Peyer's patch (tissue), 4 donors: ENCODE measurements around the gene SLC16A11. TPM values are rescaled to one million over a fixed set of nuclear protein-coding genes. Genes with fewer than 3 reads are reported as not detected.
"Not testable (repeated sequence)": the region's sequence is repeated elsewhere in the genome, so short reads cannot be mapped to it uniquely, and the experiment has no call there.

ENCODE experiments used
- DNase-seq, 3 donors: peaks; one replicate each; pipeline ENCODE4 v3.0.0-alpha.2; 2017 to 2019
- H3K27ac ChIP-seq, 4 donors: fragments of 200-600 bp; sonication (generic); one replicate each; pipeline ENCODE4 v1.5.1; 2016 to 2019
- H3K27me3 ChIP-seq, 2 donors: fragments of 200-600 bp; sonication (generic); one replicate each; pipeline ENCODE4 v1.5.1; 2019
- H3K36me3 ChIP-seq, 3 donors: fragments of 200-600 bp; sonication (generic); one replicate each; pipeline ENCODE4 v1.5.1; 2016 to 2019
- H3K4me1 ChIP-seq, 4 donors: fragments of 200-600 bp; sonication (generic); one replicate each; pipeline ENCODE4 v1.5.1; 2016 to 2019
- H3K4me3 ChIP-seq, 4 donors: fragments of 200-600 bp; sonication (generic); 1 replicate in 3 of 4; 2 replicates in 1 of 4; pipeline ENCODE4 v1.5.1; 2016 to 2019; ENCODE audit warnings: mild to moderate bottlenecking in 1 of 4
- H3K9me3 ChIP-seq, 4 donors: fragments of 200-600 bp; sonication (generic); one replicate each; pipeline ENCODE4 v1.5.1; 2016 to 2019; ENCODE audit warnings: mild to moderate bottlenecking in 1 of 4
- POLR2A ChIP-seq, 2 donors: fragments of 450-650 bp; IDR thresholded peaks; one replicate each; pipeline ENCODE4 v1.5.1; 2017; ENCODE audit warnings: antibody characterized with exemption in 2 of 2, mild to moderate bottlenecking in 2 of 2, moderate library complexity in 2 of 2
- total RNA-seq, 4 donors: library from RNA; depleted of rRNA; stranded (reverse); fragments of >200 nt; gene quantifications; one replicate each; pipeline ENCODE4 v1.1.0, GENCODE V29; 2016
- TF ChIP-seq, protein P1 (sequence below), 6 experiments: fragments of 450-650 bp in 4 of 6; fragments of 200-600 bp in 2 of 6; sonication (generic) in 1 of 6; IDR thresholded peaks; one replicate each; pipeline ENCODE4 v1.5.1; 2017 to 2019; ENCODE audit warnings: antibody characterized with exemption in 6 of 6, mild to moderate bottlenecking in 3 of 6, moderate library complexity in 1 of 6

Gene SLC16A11, protein sequence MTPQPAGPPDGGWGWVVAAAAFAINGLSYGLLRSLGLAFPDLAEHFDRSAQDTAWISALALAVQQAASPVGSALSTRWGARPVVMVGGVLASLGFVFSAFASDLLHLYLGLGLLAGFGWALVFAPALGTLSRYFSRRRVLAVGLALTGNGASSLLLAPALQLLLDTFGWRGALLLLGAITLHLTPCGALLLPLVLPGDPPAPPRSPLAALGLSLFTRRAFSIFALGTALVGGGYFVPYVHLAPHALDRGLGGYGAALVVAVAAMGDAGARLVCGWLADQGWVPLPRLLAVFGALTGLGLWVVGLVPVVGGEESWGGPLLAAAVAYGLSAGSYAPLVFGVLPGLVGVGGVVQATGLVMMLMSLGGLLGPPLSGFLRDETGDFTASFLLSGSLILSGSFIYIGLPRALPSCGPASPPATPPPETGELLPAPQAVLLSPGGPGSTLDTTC
- 1 to 10 TPM in 1 of 4 donors, under 1 TPM in 1, not detected in 2; 0.94 to 1.1 TPM for total RNA-seq

GRCh38 chr17:7043497-7044198, at the start of gene SLC16A11:
Gene SLC16A11 (minus strand): TSS chr17:7044092. CDS start chr17:7043513, 579 bp downstream.
- Histone ChIP-seq H3K36me3 (no peaks in the 10 kb centered on the region), H3K27ac (peak within 1 kb of the TSS in 2 of 4 donors; percentile 17 to 68), H3K27me3 (peaks cover 0 to 6% of the 10 kb centered on the region in 2 donors), H3K9me3 (no peaks in the 10 kb centered on the region), H3K4me3 (peak within 1 kb of the TSS; percentile 26 to 58 (median 54)), H3K4me1 (peaks cover 9 to 48% (median 24%) of the 10 kb centered on the region in 4 donors)
- TF ChIP-seq, protein P1, sequence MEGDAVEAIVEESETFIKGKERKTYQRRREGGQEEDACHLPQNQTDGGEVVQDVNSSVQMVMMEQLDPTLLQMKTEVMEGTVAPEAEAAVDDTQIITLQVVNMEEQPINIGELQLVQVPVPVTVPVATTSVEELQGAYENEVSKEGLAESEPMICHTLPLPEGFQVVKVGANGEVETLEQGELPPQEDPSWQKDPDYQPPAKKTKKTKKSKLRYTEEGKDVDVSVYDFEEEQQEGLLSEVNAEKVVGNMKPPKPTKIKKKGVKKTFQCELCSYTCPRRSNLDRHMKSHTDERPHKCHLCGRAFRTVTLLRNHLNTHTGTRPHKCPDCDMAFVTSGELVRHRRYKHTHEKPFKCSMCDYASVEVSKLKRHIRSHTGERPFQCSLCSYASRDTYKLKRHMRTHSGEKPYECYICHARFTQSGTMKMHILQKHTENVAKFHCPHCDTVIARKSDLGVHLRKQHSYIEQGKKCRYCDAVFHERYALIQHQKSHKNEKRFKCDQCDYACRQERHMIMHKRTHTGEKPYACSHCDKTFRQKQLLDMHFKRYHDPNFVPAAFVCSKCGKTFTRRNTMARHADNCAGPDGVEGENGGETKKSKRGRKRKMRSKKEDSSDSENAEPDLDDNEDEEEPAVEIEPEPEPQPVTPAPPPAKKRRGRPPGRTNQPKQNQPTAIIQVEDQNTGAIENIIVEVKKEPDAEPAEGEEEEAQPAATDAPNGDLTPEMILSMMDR (IDR thresholded peaks at IDR 0.05), result no peak
- TF ChIP-seq POLR2A (IDR thresholded peaks at IDR 0.05), result no peak
- DNase-seq, result peak; percentile 61 to 83 (median 78)

- DNase-seq, result peak in 1 of 3 donors; percentile 36
- H3K36me3 ChIP-seq, H3K4me3 ChIP-seq, H3K9me3 ChIP-seq, H3K4me1 ChIP-seq, H3K27me3 ChIP-seq, H3K27ac ChIP-seq: not testable (repeated sequence)
These were observed 47.6 kb upstream of the SLC16A11 start for GRCh38 chr17:7091311-7092005.

GRCh38 chr17:7089570-7089969, 45.7 kb upstream of the SLC16A11 start:
- not testable (repeated sequence) for H3K4me3 ChIP-seq, H3K4me1 ChIP-seq, H3K27me3 ChIP-seq, H3K27ac ChIP-seq, DNase-seq, H3K36me3 ChIP-seq, H3K9me3 ChIP-seq

DNA sequence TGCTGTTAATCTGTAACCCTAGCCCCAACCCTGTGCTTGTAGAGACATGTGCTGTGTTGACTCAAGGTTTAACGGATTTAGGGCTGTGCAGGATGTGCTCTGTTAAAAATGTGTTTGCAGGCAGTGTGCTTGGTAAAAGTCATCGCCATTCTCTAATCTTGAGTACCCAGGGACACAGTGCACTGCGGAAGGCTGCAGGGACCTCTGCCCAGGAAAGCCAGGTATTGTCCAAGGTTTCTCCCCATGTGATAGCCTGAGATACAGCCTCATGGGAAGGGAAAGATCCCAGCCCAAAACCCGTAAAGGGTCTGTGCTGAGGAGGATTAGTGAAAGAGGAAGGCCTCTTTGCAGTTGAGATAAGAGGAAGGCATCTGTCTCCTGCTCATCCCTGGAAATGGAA, 44.5 kb upstream of the SLC16A11 start:
- not testable (repeated sequence) for DNase-seq, H3K36me3 ChIP-seq, H3K27ac ChIP-seq, H3K4me3 ChIP-seq, H3K27me3 ChIP-seq, H3K9me3 ChIP-seq, H3K4me1 ChIP-seq

GRCh38 chr17:7084088-7084487, 40.2 kb upstream of the SLC16A11 start:
- Histone ChIP-seq H3K4me3 (no peak overlapping the region), H3K27me3 (no peaks in the 10 kb centered on the region), H3K27ac (no peak overlapping the region), H3K36me3 (no peaks in the 10 kb centered on the region), H3K4me1 (no peaks in the 10 kb centered on the region), H3K9me3 (no peaks in the 10 kb centered on the region)
- TF ChIP-seq POLR2A (IDR thresholded peaks at IDR 0.05), result no peak
- TF ChIP-seq, protein P1 (IDR thresholded peaks at IDR 0.05), result no peak
- no peak for DNase-seq

DNA sequence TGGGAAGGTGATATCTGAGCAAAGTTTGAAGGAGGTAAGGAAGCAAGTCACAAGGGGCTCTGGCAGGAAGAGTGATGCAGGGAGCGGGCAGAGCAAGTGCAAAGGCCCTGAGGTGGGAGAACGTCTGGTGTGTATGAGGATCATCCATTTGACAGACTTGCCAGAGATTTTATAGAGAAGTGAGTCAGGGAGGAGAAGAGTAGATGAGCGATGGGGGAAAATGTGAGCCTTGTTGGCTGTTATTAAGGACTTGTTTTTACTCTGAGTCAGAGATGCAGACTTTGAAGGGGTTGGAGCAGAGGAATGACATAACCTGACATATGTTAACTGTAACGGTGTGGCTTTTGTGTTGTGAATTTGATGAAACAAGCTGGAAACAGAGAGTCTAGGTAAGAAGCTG, 39.7 kb upstream of the SLC16A11 start:
- H3K27ac ChIP-seq, result no peak overlapping the region
- TF ChIP-seq, protein P1 (IDR thresholded peaks at IDR 0.05), result no peak
- no peak for TF ChIP-seq POLR2A (IDR thresholded peaks at IDR 0.05)
- H3K9me3 ChIP-seq, result no peaks in the 10 kb centered on the region
- H3K27me3 ChIP-seq, result no peaks in the 10 kb centered on the region
- H3K36me3 ChIP-seq, result no peaks in the 10 kb centered on the region
- H3K4me3 ChIP-seq, result no peak overlapping the region
- no peaks in the 10 kb centered on the region for H3K4me1 ChIP-seq
- no peak for DNase-seq
